ENCODE measurements around the gene CD44. TPM values are rescaled to one million over a fixed set of nuclear protein-coding genes. Genes with fewer than 3 reads are reported as not detected.

The CD44 gene
- polyA plus RNA-seq, 1 experiment: 1,200 TPM

- peaks cover 13% of the 10 kb centered on the region for H3K36me3 ChIP-seq (ENCODE audit: control insufficient read depth, insufficient read depth, low read length)
- H3K4me3 ChIP-seq (ENCODE audit: low read depth, low read length): no peak overlapping the region
- no peak for TF ChIP-seq CTCF (IDR thresholded peaks at IDR 0.05; ENCODE audit: insufficient read depth, low read depth, low read length)
- POLR2A ChIA-PET: interaction anchor here (0.5 kb wide), 1 partner anchor 26 kb away, joined by 13 read pairs; no protein-coding TSS in a partner anchor
- CTCF ChIA-PET: interaction anchor here (1.1 kb wide), 1 partner anchor 165 kb away, joined by 3 read pairs; no protein-coding TSS in a partner anchor
- no peak for DNase-seq (ENCODE audit: low read depth)
- H3K27me3 ChIP-seq (ENCODE audit: control insufficient read depth, insufficient read depth, low read length): no peaks in the 10 kb centered on the region
Measured at GRCh38 chr11:35173616-35174566, 34.9 kb downstream of the CD44 start.

- no peak for DNase-seq (ENCODE audit: low read depth)
- CTCF ChIA-PET: interaction anchor here (1.1 kb wide), 1 partner anchor 166 kb away, joined by 3 read pairs; no protein-coding TSS in a partner anchor
- Histone ChIP-seq H3K4me3 (ENCODE audit: low read depth, low read length) (no peak overlapping the region), H3K36me3 (ENCODE audit: control insufficient read depth, insufficient read depth, low read length) (peaks cover 13% of the 10 kb centered on the region), H3K27me3 (ENCODE audit: control insufficient read depth, insufficient read depth, low read length) (no peaks in the 10 kb centered on the region)
- POLR2A ChIA-PET: interaction anchor here (0.5 kb wide), 1 partner anchor 25 kb away, joined by 13 read pairs; no protein-coding TSS in a partner anchor
- TF ChIP-seq CTCF (IDR thresholded peaks at IDR 0.05; ENCODE audit: insufficient read depth, low read depth, low read length): no peak
Measured at GRCh38 chr11:35174666-35175065, 35.7 kb downstream of the CD44 start.

- no peaks in the 10 kb centered on the region for H3K27me3 ChIP-seq (ENCODE audit: control insufficient read depth, insufficient read depth, low read length)
- peaks cover 15% of the 10 kb centered on the region for H3K36me3 ChIP-seq (ENCODE audit: control insufficient read depth, insufficient read depth, low read length)
- TF ChIP-seq CTCF (IDR thresholded peaks at IDR 0.05; ENCODE audit: insufficient read depth, low read depth, low read length): no peak
- POLR2A ChIA-PET: no interaction called here
- CTCF ChIA-PET: interaction anchor here (0.9 to 1.6 kb wide), 3 partner anchors 10 to 28 kb away, joined by 3 read pairs; no protein-coding TSS in a partner anchor
- no peak overlapping the region for H3K4me3 ChIP-seq (ENCODE audit: low read depth, low read length)
- DNase-seq (ENCODE audit: low read depth): no peak
Measured at GRCh38 chr11:35177370-35177769, 38.4 kb downstream of the CD44 start.

- DNase-seq (ENCODE audit: low read depth): no peak
- ChIA-PET CTCF (interaction anchor here (1.1 to 1.6 kb wide), 3 partner anchors 11 to 180 kb away, joined by 3 read pairs; no protein-coding TSS in a partner anchor), POLR2A (no interaction called here)
- TF ChIP-seq CTCF (IDR thresholded peaks at IDR 0.05; ENCODE audit: insufficient read depth, low read depth, low read length): no peak
- Histone ChIP-seq H3K27me3 (ENCODE audit: control insufficient read depth, insufficient read depth, low read length) (no peaks in the 10 kb centered on the region), H3K36me3 (ENCODE audit: control insufficient read depth, insufficient read depth, low read length) (peaks cover 18% of the 10 kb centered on the region), H3K4me3 (ENCODE audit: low read depth, low read length) (no peak overlapping the region)
Measured at GRCh38 chr11:35178067-35178805, 39.3 kb downstream of the CD44 start.

- ChIA-PET CTCF (interaction anchor here (1.2 kb wide), 1 partner anchor 181 kb away, joined by 3 read pairs; no protein-coding TSS in a partner anchor), POLR2A (no interaction called here)
- TF ChIP-seq CTCF (IDR thresholded peaks at IDR 0.05; ENCODE audit: insufficient read depth, low read depth, low read length): no peak
- Histone ChIP-seq H3K36me3 (ENCODE audit: control insufficient read depth, insufficient read depth, low read length) (peaks cover 18% of the 10 kb centered on the region), H3K4me3 (ENCODE audit: low read depth, low read length) (no peak overlapping the region), H3K27me3 (ENCODE audit: control insufficient read depth, insufficient read depth, low read length) (no peaks in the 10 kb centered on the region)
- no peak for DNase-seq (ENCODE audit: low read depth)
Measured at GRCh38 chr11:35178873-35179272, 39.9 kb downstream of the CD44 start.
